OCI-LY3 (cell line): ENCODE data around the gene PIWIL4.

ENCODE experiments used
- EZH2phosphoT487 ChIP-seq: fragments of 200-600 bp; shearing (Covaris generic); IDR thresholded peaks from 2 replicates; pipeline ENCODE4 v1.6.1; 2018; ENCODE audit warnings: antibody characterized with exemption, mixed run types, low read depth
- TF ChIP-seq, protein P1 (sequence below): fragments of 200-600, 300-600 bp; sonication (generic); IDR thresholded peaks from 2 replicates; pipeline ENCODE4 v1.5.1; 2014; ENCODE audit warnings: antibody characterized with exemption, low read length, low read depth

DNA sequence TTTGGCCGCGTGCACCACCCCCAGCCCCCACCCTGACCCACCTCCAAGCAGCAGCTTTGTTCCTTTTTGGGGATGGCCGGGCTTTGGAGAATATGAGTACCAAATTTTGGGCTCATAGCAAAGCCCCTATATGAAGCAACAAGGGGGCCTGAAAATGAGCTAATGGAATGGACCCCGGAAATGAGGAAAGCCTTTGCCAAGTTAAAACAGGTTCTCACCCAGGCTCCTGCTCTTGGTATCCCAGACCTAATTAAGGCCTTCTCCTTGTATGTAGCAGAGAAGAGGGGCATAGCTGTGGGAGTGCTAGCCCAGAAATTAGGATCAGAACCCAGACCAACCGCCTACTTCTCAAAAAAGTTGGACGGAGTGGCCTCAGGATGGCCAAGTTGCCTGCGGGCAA, 87.0 kb downstream of the PIWIL4 start:
- TF ChIP-seq, protein P1, sequence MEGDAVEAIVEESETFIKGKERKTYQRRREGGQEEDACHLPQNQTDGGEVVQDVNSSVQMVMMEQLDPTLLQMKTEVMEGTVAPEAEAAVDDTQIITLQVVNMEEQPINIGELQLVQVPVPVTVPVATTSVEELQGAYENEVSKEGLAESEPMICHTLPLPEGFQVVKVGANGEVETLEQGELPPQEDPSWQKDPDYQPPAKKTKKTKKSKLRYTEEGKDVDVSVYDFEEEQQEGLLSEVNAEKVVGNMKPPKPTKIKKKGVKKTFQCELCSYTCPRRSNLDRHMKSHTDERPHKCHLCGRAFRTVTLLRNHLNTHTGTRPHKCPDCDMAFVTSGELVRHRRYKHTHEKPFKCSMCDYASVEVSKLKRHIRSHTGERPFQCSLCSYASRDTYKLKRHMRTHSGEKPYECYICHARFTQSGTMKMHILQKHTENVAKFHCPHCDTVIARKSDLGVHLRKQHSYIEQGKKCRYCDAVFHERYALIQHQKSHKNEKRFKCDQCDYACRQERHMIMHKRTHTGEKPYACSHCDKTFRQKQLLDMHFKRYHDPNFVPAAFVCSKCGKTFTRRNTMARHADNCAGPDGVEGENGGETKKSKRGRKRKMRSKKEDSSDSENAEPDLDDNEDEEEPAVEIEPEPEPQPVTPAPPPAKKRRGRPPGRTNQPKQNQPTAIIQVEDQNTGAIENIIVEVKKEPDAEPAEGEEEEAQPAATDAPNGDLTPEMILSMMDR: no peak
- no peak for TF ChIP-seq EZH2phosphoT487
